PC-3 (cell line): Measurements from ENCODE around the gene ANKRD60. TPM values are rescaled to one million over a fixed set of nuclear protein-coding genes. Genes with fewer than 3 reads are reported as not detected.

ENCODE experiments used
- ATAC-seq: fragments of 200-7000 bp; cut with Tn5 transposase; 2 replicates; pipeline ENCODE4 v1.9.1; 2020; ENCODE audit warnings: mild to moderate bottlenecking, moderate library complexity
- BruUV-seq: library from RNA; stranded (reverse); fragments of 400-500 nt; replicated peaks from 2 replicates; lab custom pipeline; 2021; lab: Mats Ljungman, UMichigan
- CTCF ChIA-PET: fragments of 300-600 bp; sonication (Branson Sonifier 250); formaldehyde crosslinking; loops from one replicate; lab custom pipeline; 2022; ENCODE audit warnings: antibody characterized with exemption; lab: Charles Lee
- POLR2A ChIA-PET: fragments of 300-600 bp; sonication (Branson Sonifier 250); formaldehyde crosslinking; loops from one replicate; lab custom pipeline; 2022; ENCODE audit warnings: antibody characterized with exemption; ENCODE audit not compliant: unreplicated experiment; lab: Charles Lee
- DNase-seq: peaks from one replicate; pipeline ENCODE4 v3.0.0-alpha.2; 2015
- H2AFZ ChIP-seq: fragments of 300-600 bp; sonication (generic); 2 replicates; pipeline ENCODE4 v1.6.0; 2016; ENCODE audit warnings: antibody characterized with exemption, low read length
- H3F3A ChIP-seq: fragments of 300-600 bp; sonication (generic); one replicate; pipeline ENCODE4 v1.6.0; 2017; ENCODE audit warnings: antibody characterized with exemption, low read length, control low read depth, mild to moderate bottlenecking; ENCODE audit not compliant: unreplicated experiment
- H3K27ac ChIP-seq: fragments of 300-600 bp; sonication (generic); 2 replicates; pipeline ENCODE4 v1.5.1; 2016; ENCODE audit warnings: mild to moderate bottlenecking, low read length
- H3K27me3 ChIP-seq: fragments of 300-600 bp; sonication (generic); 2 replicates; pipeline ENCODE4 v1.6.1; 2016; ENCODE audit warnings: low read length, mixed read lengths
- H3K36me3 ChIP-seq: fragments of 300-600 bp; sonication (generic); 2 replicates; pipeline ENCODE4 v1.6.1; 2016; ENCODE audit warnings: low read depth, mixed run types, low read length, mixed read lengths
- H3K4me1 ChIP-seq: fragments of 300-600 bp; sonication (generic); 2 replicates; pipeline ENCODE4 v1.5.1; 2016; ENCODE audit warnings: low read length; ENCODE audit not compliant: insufficient read depth
- H3K4me2 ChIP-seq: fragments of 300-600 bp; sonication (generic); 2 replicates; pipeline ENCODE4 v1.6.0; 2016; ENCODE audit warnings: low read length
- H3K4me3 ChIP-seq: fragments of 300-600 bp; sonication (generic); 2 replicates; pipeline ENCODE4 v1.5.1; 2016; ENCODE audit warnings: mild to moderate bottlenecking, low read length, mixed read lengths
- H3K79me2 ChIP-seq: fragments of 300-600 bp; sonication (generic); 2 replicates; pipeline ENCODE4 v1.6.1; 2017; ENCODE audit warnings: low read length, mixed read lengths
- H3K9ac ChIP-seq: fragments of 300-600 bp; sonication (generic); 2 replicates; pipeline ENCODE4 v1.6.0; 2016; ENCODE audit warnings: mild to moderate bottlenecking, low read length
- H3K9me2 ChIP-seq: fragments of 300-600 bp; sonication (generic); replicated peaks from 2 replicates; pipeline ENCODE4 v1.6.1; 2016; ENCODE audit warnings: mixed run types, low read length, mixed read lengths
- H3K9me3 ChIP-seq: fragments of 300-600 bp; sonication (generic); 2 replicates; pipeline ENCODE4 v1.6.1; 2016; ENCODE audit warnings: low read length, mixed read lengths
- H4K20me1 ChIP-seq: fragments of 300-600 bp; sonication (generic); 2 replicates; pipeline ENCODE4 v1.6.1; 2016; ENCODE audit warnings: low read length, mixed read lengths
- CTCF ChIP-seq: fragments of 300-600 bp; sonication (generic); conservative IDR thresholded peaks from 2 replicates; pipeline ENCODE4 v1.5.1; 2017; ENCODE audit warnings: antibody characterized with exemption, low read depth, mild to moderate bottlenecking, low read length
- EZH2 ChIP-seq: fragments of 300-600 bp; sonication (generic); IDR thresholded peaks from one replicate; pipeline ENCODE4 v1.6.1; 2017; ENCODE audit warnings: antibody characterized with exemption, mild to moderate bottlenecking, low read length; ENCODE audit not compliant: unreplicated experiment
- EZH2phosphoT487 ChIP-seq: fragments of 300-600 bp; sonication (generic); IDR thresholded peaks from 2 replicates; pipeline ENCODE4 v1.6.1; 2018; ENCODE audit warnings: mild to moderate bottlenecking, antibody characterized with exemption, low read length, borderline replicate concordance
- intact Hi-C: fragments of 100-400 bp; cut with micrococcal nuclease; formaldehyde crosslinking; loops from 2 replicates; pipeline ENCODE4 v1.9.0; 2023
- total RNA-seq: library from RNA; depleted of rRNA; stranded (reverse); fragments of >200 nt; gene quantifications from 2 replicates; pipeline ENCODE4 v1.2.3, GENCODE V29; 2014

Gene ANKRD60
- total RNA-seq, 1 experiment from 2014 or later: not detected

- no peaks in the 10 kb centered on the region for H3K36me3 ChIP-seq
- POLR2A ChIA-PET: no interaction called here
- intact Hi-C loops: no loop called here
Measured at GRCh38 chr20:58225452-58226200, 2.8 kb downstream of the ANKRD60 start.

GRCh38 chr20:58224974-58225373 is 3.5 kb downstream of the ANKRD60 start:
- intact Hi-C loops: no loop called here
- ChIA-PET POLR2A (interaction anchor here (0.7 kb wide), 1 partner anchor 8 kb away, joined by 3 read pairs; no protein-coding TSS in a partner anchor), CTCF (no interaction called here)
- Histone ChIP-seq H2AFZ (no peak overlapping the region), H3K27ac (no peak overlapping the region), H3F3A (no peaks in the 10 kb centered on the region), H3K9me2 (no peaks in the 10 kb centered on the region), H3K36me3 (no peaks in the 10 kb centered on the region), H3K79me2 (no peaks in the 10 kb centered on the region), H3K4me2 (no peak overlapping the region), H3K9me3 (no peaks in the 10 kb centered on the region), H3K9ac (no peak overlapping the region), H3K27me3 (no peaks in the 10 kb centered on the region), H4K20me1 (no peaks in the 10 kb centered on the region), H3K4me1 (peaks cover 23% of the 10 kb centered on the region), H3K4me3 (no peak overlapping the region)
- no TSS peak for BruUV-seq
- TF ChIP-seq CTCF (no peak), EZH2 (no peak), EZH2phosphoT487 (no peak)
- DNase-seq (no peak), ATAC-seq (no peak)

More at GRCh38 chr20:58225452-58226200, 2.8 kb downstream of the ANKRD60 start:
- Histone ChIP-seq H3K4me1 (peaks cover 22% of the 10 kb centered on the region), H3K27me3 (no peaks in the 10 kb centered on the region), H3F3A (no peaks in the 10 kb centered on the region), H3K4me2 (no peak overlapping the region), H3K9me3 (no peaks in the 10 kb centered on the region), H2AFZ (no peak overlapping the region), H4K20me1 (no peaks in the 10 kb centered on the region), H3K9ac (no peak overlapping the region), H3K9me2 (no peaks in the 10 kb centered on the region), H3K27ac (no peak overlapping the region), H3K4me3 (no peak overlapping the region), H3K79me2 (no peaks in the 10 kb centered on the region)
- DNase-seq (no peak), ATAC-seq (no peak)
- CTCF ChIA-PET: no interaction called here
- BruUV-seq: no TSS peak
- TF ChIP-seq CTCF (no peak), EZH2phosphoT487 (no peak), EZH2 (no peak)

- ChIA-PET CTCF (no interaction called here), POLR2A (interaction anchor here (0.7 kb wide), 2 partner anchors 83 to 605 kb away, joined by 3 read pairs; no protein-coding TSS in a partner anchor)
- no TSS peak for BruUV-seq
- no peaks in the 10 kb centered on the region for H3K9me2 ChIP-seq
- no peaks in the 10 kb centered on the region for H3K36me3 ChIP-seq
- ATAC-seq: peak; percentile 21; the same call in 1 of the 2 replicates
- no peaks in the 10 kb centered on the region for H3F3A ChIP-seq
- no peaks in the 10 kb centered on the region for H3K79me2 ChIP-seq
- no peaks in the 10 kb centered on the region for H4K20me1 ChIP-seq
- H3K9ac ChIP-seq: peak overlapping the region; percentile 38
- no peaks in the 10 kb centered on the region for H3K27me3 ChIP-seq
- intact Hi-C loops: no loop called here
- H3K4me2 ChIP-seq: peak overlapping the region; percentile 21
- peak overlapping the region; percentile 72 for H3K27ac ChIP-seq
- DNase-seq: peak; percentile 78
- no peak overlapping the region for H2AFZ ChIP-seq
- H3K4me3 ChIP-seq: no peak overlapping the region
- TF ChIP-seq CTCF (no peak), EZH2 (no peak), EZH2phosphoT487 (no peak)
- H3K4me1 ChIP-seq: peaks cover 30% of the 10 kb centered on the region
- H3K9me3 ChIP-seq: no peaks in the 10 kb centered on the region
Measured at GRCh38 chr20:58224097-58224496, 4.4 kb downstream of the ANKRD60 start.
